Measurements from ENCODE around the gene SHISA4. TPM values are rescaled to one million over a fixed set of nuclear protein-coding genes. Genes with fewer than 3 reads are reported as not detected.
"Not testable (repeated sequence)": the region's sequence is repeated elsewhere in the genome, so short reads cannot be mapped to it uniquely, and the experiment has no call there.

The SHISA4 gene
- total RNA-seq, 1 experiment from 2014 or later, result 36.4 TPM

DNA sequence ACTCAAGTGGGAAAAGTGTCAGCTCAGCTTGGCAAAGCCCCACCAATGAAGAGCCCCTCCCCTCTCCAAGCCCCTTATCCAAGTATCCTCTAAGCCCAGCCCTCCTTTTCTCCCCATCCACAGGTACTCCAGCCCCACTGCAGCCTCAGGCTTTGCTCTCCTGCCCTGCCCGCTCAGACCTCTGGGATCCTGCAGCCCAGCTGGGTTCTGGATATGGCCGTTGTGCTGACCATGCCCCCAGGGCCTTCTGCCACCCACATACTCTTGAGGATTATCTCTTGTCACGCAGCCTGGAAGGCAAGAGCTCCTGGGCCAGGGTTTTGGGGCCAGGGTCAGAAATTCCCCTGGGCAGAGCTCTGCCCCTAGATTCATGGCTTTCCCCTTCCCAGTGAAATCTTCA is 4.7 kb downstream of the SHISA4 start:
- DNase-seq (ENCODE audit: low read depth), result no peak
- in situ Hi-C loops (cut with HindIII; ENCODE audit: low pct_unique_long_range_greater_than_20kb, low sequenced_read_pairs), result no loop called here

GRCh38 chr1:201894343-201895119 is 5.8 kb downstream of the SHISA4 start:
- no peak for DNase-seq (ENCODE audit: low read depth)
- in situ Hi-C loops (cut with HindIII; ENCODE audit: low pct_unique_long_range_greater_than_20kb, low sequenced_read_pairs), result no loop called here

DNA sequence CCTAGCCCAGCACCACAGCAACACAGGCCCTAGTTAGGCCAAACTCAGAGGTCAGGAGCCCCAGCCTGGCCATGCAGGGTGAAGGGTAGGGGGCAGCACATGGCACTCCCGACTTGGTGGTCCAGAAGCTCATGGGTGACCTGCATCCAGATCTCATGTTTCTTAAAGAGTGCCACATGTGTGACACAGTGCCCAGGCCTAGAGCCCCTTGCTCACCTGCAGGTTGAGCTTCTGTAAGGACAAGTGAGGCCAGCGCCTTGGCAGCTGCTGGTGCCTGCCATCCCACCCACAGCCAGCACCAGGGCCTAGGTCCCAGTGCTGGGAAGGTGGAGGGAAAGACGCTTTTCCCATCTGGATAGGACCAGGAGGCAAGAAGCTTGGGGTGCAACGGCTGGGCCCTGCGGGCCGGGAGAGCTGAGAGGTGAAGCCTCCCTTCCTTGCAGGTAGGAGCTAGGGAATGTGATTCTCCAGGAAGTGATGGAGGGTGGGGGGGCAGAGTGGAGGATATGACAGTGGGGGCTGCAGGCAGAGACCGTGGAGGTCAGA is 6.5 kb downstream of the SHISA4 start:
- DNase-seq (ENCODE audit: low read depth), result no peak
- in situ Hi-C loops (cut with HindIII; ENCODE audit: low pct_unique_long_range_greater_than_20kb, low sequenced_read_pairs), result no loop called here

GRCh38 chr1:201895913-201896807 is 7.5 kb downstream of the SHISA4 start:
- in situ Hi-C loops (cut with HindIII; ENCODE audit: low pct_unique_long_range_greater_than_20kb, low sequenced_read_pairs), result no loop called here
- peak; percentile 77 for DNase-seq (ENCODE audit: low read depth)

GRCh38 chr1:201896951-201897391 is 8.3 kb downstream of the SHISA4 start:
- in situ Hi-C loops (cut with HindIII; ENCODE audit: low pct_unique_long_range_greater_than_20kb, low sequenced_read_pairs), result no loop called here

DNA sequence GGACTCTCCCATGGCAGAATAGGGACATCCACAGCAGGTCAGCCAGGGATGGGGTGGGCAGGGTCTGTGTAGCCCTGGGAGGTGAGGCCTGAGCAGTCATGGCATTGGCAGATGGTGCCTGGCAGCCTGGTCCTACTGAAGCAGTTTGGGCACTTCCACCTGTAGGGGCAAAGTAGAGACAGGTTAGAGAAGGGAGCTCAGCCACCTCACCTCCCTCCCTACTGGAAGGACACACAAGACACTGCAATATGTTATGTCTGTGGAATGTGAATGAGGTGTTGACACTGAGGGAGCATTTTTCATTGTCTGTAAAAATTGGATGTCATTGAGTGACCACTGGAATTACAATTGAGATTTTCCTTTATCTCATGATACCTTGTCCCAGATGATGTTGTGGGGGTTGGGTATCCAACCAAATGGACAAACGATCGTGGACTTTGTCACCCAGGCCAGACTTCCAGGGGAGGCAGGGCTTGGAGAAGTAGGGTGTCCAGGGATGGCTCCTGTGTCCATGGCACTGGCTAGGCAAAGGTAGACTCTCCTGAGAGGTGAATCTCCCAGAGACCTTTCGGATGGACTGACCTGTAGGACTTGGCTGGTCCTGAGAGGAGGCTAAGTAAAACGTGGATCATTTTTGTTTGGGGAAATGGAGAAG is 9.7 kb downstream of the SHISA4 start:
- no peak for DNase-seq (ENCODE audit: low read depth)
- in situ Hi-C loops (cut with HindIII; ENCODE audit: low pct_unique_long_range_greater_than_20kb, low sequenced_read_pairs), result no loop called here

More at GRCh38 chr1:201896951-201897391, 8.3 kb downstream of the SHISA4 start:
- peak; percentile 26 for DNase-seq (ENCODE audit: low read depth)

GRCh38 chr1:201898992-201899391 is 10.3 kb downstream of the SHISA4 start:
- in situ Hi-C loops (cut with HindIII; ENCODE audit: low pct_unique_long_range_greater_than_20kb, low sequenced_read_pairs), result no loop called here

GRCh38 chr1:201899683-201900429 is 11.2 kb downstream of the SHISA4 start:
- DNase-seq (ENCODE audit: low read depth), result no peak
- in situ Hi-C loops (cut with HindIII; ENCODE audit: low pct_unique_long_range_greater_than_20kb, low sequenced_read_pairs), result no loop called here

More at GRCh38 chr1:201898992-201899391, 10.3 kb downstream of the SHISA4 start:
- DNase-seq (ENCODE audit: low read depth), result no peak

DNA sequence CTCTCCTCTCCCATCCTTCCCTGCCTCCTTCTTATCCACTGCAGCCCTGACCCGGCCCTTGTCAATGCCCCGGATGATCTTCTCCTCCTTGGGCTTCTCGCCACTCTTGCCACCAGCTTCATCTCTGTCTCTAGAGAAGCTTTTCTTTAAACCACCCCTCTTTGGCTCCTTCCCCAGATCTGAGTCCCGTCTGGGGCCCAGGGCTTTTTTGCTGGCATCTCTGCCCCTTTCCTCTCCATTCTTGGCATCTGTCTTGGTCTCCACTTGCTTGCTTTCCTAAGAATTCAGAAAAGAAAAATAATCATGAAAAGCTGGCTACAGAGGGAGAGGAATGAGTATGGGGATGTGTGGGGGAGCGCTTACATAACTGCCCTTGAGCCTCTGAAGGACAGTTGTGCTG is 11.8 kb downstream of the SHISA4 start:
- in situ Hi-C loops (cut with HindIII; ENCODE audit: low pct_unique_long_range_greater_than_20kb, low sequenced_read_pairs), result no loop called here
- DNase-seq (ENCODE audit: low read depth), result no peak

GRCh38 chr1:201901036-201901435 is 12.3 kb downstream of the SHISA4 start:
- DNase-seq (ENCODE audit: low read depth); in situ Hi-C loops (cut with HindIII; ENCODE audit: low pct_unique_long_range_greater_than_20kb, low sequenced_read_pairs): not testable (repeated sequence)

DNA sequence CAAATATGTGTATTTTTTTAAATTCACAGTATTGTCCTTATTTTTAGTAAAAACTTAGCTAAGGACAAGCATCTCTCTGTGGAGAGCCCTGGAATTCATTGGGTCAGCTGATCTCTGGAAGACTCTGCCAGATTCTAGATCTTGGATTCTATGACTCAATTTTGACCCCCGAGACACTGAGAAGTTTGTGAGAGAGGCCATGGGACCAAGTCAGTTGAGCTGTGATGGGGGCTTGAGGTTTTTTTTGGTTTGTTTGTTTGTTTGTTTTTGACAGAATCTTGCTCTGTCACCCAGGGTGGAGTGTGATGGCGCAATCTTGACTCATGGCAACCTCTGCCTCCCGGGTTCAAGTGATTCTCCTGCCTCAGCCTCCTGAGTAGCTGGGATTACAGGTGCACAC is 13.5 kb downstream of the SHISA4 start:
- DNase-seq (ENCODE audit: low read depth), result no peak
- in situ Hi-C loops (cut with HindIII; ENCODE audit: low pct_unique_long_range_greater_than_20kb, low sequenced_read_pairs), result no loop called here

- DNase-seq (ENCODE audit: low read depth), result no peak
- in situ Hi-C loops (cut with HindIII; ENCODE audit: low pct_unique_long_range_greater_than_20kb, low sequenced_read_pairs), result no loop called here
Measured at GRCh38 chr1:201903135-201903534, 14.4 kb downstream of the SHISA4 start.

GRCh38 chr1:201904579-201904978 is 15.9 kb downstream of the SHISA4 start:
- in situ Hi-C loops (cut with HindIII; ENCODE audit: low pct_unique_long_range_greater_than_20kb, low sequenced_read_pairs), result no loop called here
- no peak for DNase-seq (ENCODE audit: low read depth)

DNA sequence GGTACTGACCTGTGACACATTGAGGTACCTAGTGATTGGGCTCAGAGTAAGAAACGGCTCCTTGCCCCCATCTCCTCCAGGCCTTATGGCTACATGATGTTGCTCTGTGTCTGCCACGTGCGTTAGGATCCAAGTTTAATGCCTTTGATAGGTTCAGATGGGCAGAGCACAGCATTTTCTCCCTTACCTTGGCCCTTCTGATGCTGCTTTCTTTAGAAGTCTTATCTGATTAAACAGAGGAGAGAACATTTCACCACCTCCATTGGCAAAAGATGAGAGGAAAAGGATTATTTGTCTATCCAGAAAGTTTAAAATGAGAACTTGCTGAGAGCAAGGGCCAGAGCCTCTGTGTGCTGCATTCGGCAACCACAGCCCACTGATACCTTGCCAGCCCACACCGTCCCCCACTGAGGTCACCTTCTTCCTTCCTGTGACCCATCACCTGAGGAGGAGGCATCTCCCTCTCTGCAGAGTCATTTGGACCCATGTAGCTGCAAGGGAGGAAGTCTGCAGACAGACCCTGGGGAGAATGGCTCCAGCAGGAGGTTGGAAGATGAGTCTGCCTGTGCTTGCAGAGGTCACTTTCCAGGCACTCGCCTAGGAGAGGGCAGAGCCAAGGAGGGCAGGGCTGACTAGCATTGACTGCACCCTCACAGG is 16.7 kb downstream of the SHISA4 start:
- in situ Hi-C loops (cut with HindIII; ENCODE audit: low pct_unique_long_range_greater_than_20kb, low sequenced_read_pairs), result no loop called here
- DNase-seq (ENCODE audit: low read depth), result no peak

DNA sequence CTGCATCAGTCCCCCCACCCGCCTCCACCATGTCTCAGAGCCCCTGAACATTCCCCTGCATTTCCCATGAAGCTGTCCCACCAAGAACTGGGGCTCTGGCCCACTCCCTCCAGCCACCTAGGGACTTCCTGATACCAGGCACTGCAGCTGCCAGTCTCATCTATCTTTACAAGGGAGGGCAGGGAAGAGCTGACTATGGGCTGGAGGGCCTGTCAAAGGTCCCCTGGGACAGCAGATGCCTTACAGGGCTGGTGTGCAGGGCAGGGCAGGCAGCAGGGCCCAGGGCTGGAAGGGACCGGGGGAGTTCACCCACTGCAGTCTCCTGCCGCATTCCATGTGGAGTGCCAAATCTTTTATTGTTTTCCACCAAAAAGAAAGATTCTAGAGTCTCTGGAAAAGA is 17.6 kb downstream of the SHISA4 start:
- in situ Hi-C loops (cut with HindIII; ENCODE audit: low pct_unique_long_range_greater_than_20kb, low sequenced_read_pairs), result no loop called here
- DNase-seq (ENCODE audit: low read depth), result no peak

DNA sequence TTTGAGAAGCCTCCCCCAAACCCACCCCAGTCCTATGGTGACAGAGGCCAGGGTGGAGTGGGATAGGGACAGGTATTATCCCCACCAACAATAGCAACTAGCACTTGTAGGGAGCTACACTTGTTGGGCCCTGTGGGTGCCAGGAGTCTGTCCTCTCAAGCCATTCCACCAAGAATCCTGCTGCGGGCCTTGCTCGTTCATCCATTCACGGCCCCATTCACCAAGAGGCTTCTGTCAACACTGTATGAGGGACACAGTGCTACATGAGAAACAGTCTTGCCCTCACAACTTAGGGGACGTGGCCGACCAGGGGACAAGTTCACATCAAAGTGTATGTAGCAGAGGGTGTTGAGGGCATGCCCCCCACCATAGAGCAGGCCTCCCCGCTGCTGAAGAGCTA is 18.9 kb downstream of the SHISA4 start:
- in situ Hi-C loops (cut with HindIII; ENCODE audit: low pct_unique_long_range_greater_than_20kb, low sequenced_read_pairs), result no loop called here
- DNase-seq (ENCODE audit: low read depth), result no peak

- DNase-seq (ENCODE audit: low read depth), result no peak
- in situ Hi-C loops (cut with HindIII; ENCODE audit: low pct_unique_long_range_greater_than_20kb, low sequenced_read_pairs), result no loop called here
Measured at GRCh38 chr1:201911826-201912571, 23.3 kb downstream of the SHISA4 start.
